Esophagus squamous epithelium (tissue), 5 donors: Measurements from ENCODE around the gene VKORC1. TPM values are rescaled to one million over a fixed set of nuclear protein-coding genes. Genes with fewer than 3 reads are reported as not detected.

Experiments used
- DNase-seq: peaks from one replicate; lab custom pipeline; 2025; lab: John Stamatoyannopoulos, UW
- H3K27ac ChIP-seq, 4 donors: fragments of 200-600 bp; sonication (generic); one replicate each; pipeline ENCODE4 v1.5.1; 2016 to 2019; ENCODE audit warnings: mild to moderate bottlenecking in 1 of 4
- H3K27me3 ChIP-seq, 4 donors: fragments of 200-600 bp; sonication (generic); 1 replicate in 3 of 4; 2 replicates in 1 of 4; pipeline versions ENCODE4 v1.5.1 to v1.6.0; 2017 to 2021; ENCODE audit warnings: antibody characterized with exemption in 1 of 4
- H3K36me3 ChIP-seq, 3 donors: fragments of 200-600 bp; sonication (generic); one replicate each; pipeline ENCODE4 v1.5.1; 2016 to 2019
- H3K4me1 ChIP-seq, 3 donors: fragments of 200-600 bp; sonication (generic); one replicate each; pipeline ENCODE4 v1.5.1; 2017 to 2019
- H3K4me3 ChIP-seq, 4 donors: fragments of 200-600 bp; sonication (generic); 1 replicate in 3 of 4; 2 replicates in 1 of 4; pipeline ENCODE4 v1.5.1; 2016 to 2019; ENCODE audit warnings: mild to moderate bottlenecking in 2 of 4, moderate library complexity in 1 of 4
- H3K9me3 ChIP-seq, 3 donors: fragments of 200-600 bp; sonication (generic); one replicate each; pipeline ENCODE4 v1.5.1; 2016 to 2019
- CTCF ChIP-seq, 6 experiments: fragments of 450-650 bp in 4 of 6; fragments of 200-600 bp in 2 of 6; sonication (generic) in 2 of 6; IDR thresholded peaks; one replicate each; pipeline ENCODE4 v1.5.1; 2016 to 2019; ENCODE audit warnings: antibody characterized with exemption in 6 of 6, mild to moderate bottlenecking in 4 of 6, moderate library complexity in 4 of 6
- POLR2A ChIP-seq, 4 donors: fragments of 450-650 bp; IDR thresholded peaks; one replicate each; pipeline ENCODE4 v1.6.1; 2017; ENCODE audit warnings: antibody characterized with exemption in 4 of 4, mild to moderate bottlenecking in 4 of 4, moderate library complexity in 3 of 4
- WGBS, 2 donors: methylation state at CpG; one replicate each; pipeline ENCODE4 v1.1.5; 2018; 5-methylcytosine and 5-hydroxymethylcytosine counted together
- intact Hi-C: fragments of 100-400 bp; cut with DNase I; formaldehyde crosslinking; loops from one replicate; pipeline ENCODE4 v1.15.0; 2022
- total RNA-seq, 4 donors: library from RNA; depleted of rRNA; stranded (reverse); fragments of >200 nt; gene quantifications; one replicate each; pipeline ENCODE4 v1.1.0, GENCODE V29; 2016
- donor health status: DM: yes; HTN: yes; CAD: no.

Gene VKORC1
- total RNA-seq, 4 donors from 2014 or later = 27.6 to 56.6 (median 44.0) TPM

GRCh38 chr16:31109622-31110021 is 15.0 kb upstream of the VKORC1 start:
- intact Hi-C loops = no loop called here
- Histone ChIP-seq H3K27me3 (no peaks in the 10 kb centered on the region), H3K36me3 (peaks cover 17 to 36% (median 22%) of the 10 kb centered on the region in 3 donors), H3K27ac (no peak overlapping the region), H3K4me1 (peaks cover 19 to 79% (median 33%) of the 10 kb centered on the region in 3 donors), H3K9me3 (no peaks in the 10 kb centered on the region), H3K4me3 (peak overlapping the region in 2 of 4 donors; percentile 96 to 100)
- TF ChIP-seq CTCF (IDR thresholded peaks at IDR 0.05) = no peak
- no peak for TF ChIP-seq POLR2A (IDR thresholded peaks at IDR 0.05)
- no peak for DNase-seq
- 82 to 100% methylated on average over 4 of the region's 12 CpGs for WGBS, 2 donors

GRCh38 chr16:31108794-31109558 is 14.4 kb upstream of the VKORC1 start:
- WGBS, 2 donors = 39 to 62% methylated on average over 18 to 21 of the region's 57 CpGs
- Histone ChIP-seq H3K4me1 (peaks cover 19 to 72% (median 33%) of the 10 kb centered on the region in 3 donors), H3K27me3 (no peaks in the 10 kb centered on the region), H3K27ac (peak overlapping the region; percentile 88 to 96 (median 93)), H3K4me3 (peak overlapping the region; percentile 63 to 100 (median 97)), H3K9me3 (no peaks in the 10 kb centered on the region), H3K36me3 (peaks cover 17 to 36% (median 22%) of the 10 kb centered on the region in 3 donors)
- DNase-seq = no peak
- TF ChIP-seq CTCF (IDR thresholded peaks at IDR 0.05) = no peak
- TF ChIP-seq POLR2A (IDR thresholded peaks at IDR 0.05) = no peak
- intact Hi-C loops = no loop called here

- H3K9me3 ChIP-seq = no peaks in the 10 kb centered on the region
- TF ChIP-seq CTCF (IDR thresholded peaks at IDR 0.05) (no peak), POLR2A (IDR thresholded peaks at IDR 0.05) (peak in 1 of 4 donors; percentile 77)
- peaks cover 19 to 65% (median 27%) of the 10 kb centered on the region in 3 donors for H3K4me1 ChIP-seq
- H3K27ac ChIP-seq = peak within 1 kb of the TSS; percentile 88 to 96 (median 93)
- H3K36me3 ChIP-seq = peaks cover 17 to 36% (median 22%) of the 10 kb centered on the region in 3 donors
- 23 to 30% methylated on average over 5 to 10 of the region's 68 CpGs for WGBS, 2 donors
- H3K27me3 ChIP-seq = no peaks in the 10 kb centered on the region
- H3K4me3 ChIP-seq = peak within 1 kb of the TSS; percentile 63 to 100 (median 97)
- intact Hi-C loops = no loop called here
- no peak for DNase-seq
Measured at GRCh38 chr16:31108035-31108793, 13.6 kb upstream of the VKORC1 start, which contains the start of gene BCKDK. Gene BCKDK (plus strand): TSS chr16:31108386. CDS start chr16:31109224, 838 bp downstream.

- H3K27ac ChIP-seq = peak overlapping the region in 2 of 4 donors; percentile 88 to 96
- H3K27me3 ChIP-seq = no peaks in the 10 kb centered on the region
- peaks cover 18 to 57% (median 22%) of the 10 kb centered on the region in 3 donors for H3K4me1 ChIP-seq
- peaks cover 17 to 34% (median 21%) of the 10 kb centered on the region in 3 donors for H3K36me3 ChIP-seq
- H3K9me3 ChIP-seq = no peaks in the 10 kb centered on the region
- intact Hi-C loops = no loop called here
- TF ChIP-seq CTCF (IDR thresholded peaks at IDR 0.05) = no peak
- TF ChIP-seq POLR2A (IDR thresholded peaks at IDR 0.05) = no peak
- 86 to 91% methylated on average over 5 to 6 of the region's 6 CpGs for WGBS, 2 donors
- H3K4me3 ChIP-seq = no peak overlapping the region
- no peak for DNase-seq
Measured at GRCh38 chr16:31107465-31107867, 12.9 kb upstream of the VKORC1 start.
